GM23338 (cell line): ENCODE results near the gene SLC13A3. TPM values are rescaled to one million over a fixed set of nuclear protein-coding genes. Genes with fewer than 3 reads are reported as not detected.

Experiments used
- ATAC-seq: fragments of 200-7000 bp; cut with Tn5 transposase; 3 replicates; pipeline ENCODE4 v1.9.1; 2020
- DNase-seq: peaks from one replicate; pipeline ENCODE4 v3.0.0-alpha.2; 2015; ENCODE audit warnings: low spot score
- H2AFZ ChIP-seq: fragments of 200-600 bp; sonication (generic); 2 replicates; pipeline ENCODE4 v1.8.0; 2016; ENCODE audit warnings: antibody characterized with exemption, mild to moderate bottlenecking, moderate library complexity
- H3F3A ChIP-seq: fragments of 200-600 bp; sonication (generic); replicated peaks from 2 replicates; pipeline ENCODE4 v1.8.0; 2017; ENCODE audit warnings: antibody characterized with exemption, mixed run types, low read depth
- H3K27ac ChIP-seq: fragments of 200-600 bp; sonication (generic); 2 replicates; pipeline ENCODE4 v1.6.1; 2016; ENCODE audit warnings: low read depth
- H3K27me3 ChIP-seq: fragments of 200-600 bp; sonication (generic); 2 replicates; pipeline ENCODE4 v1.8.0; 2016; ENCODE audit warnings: mild to moderate bottlenecking, mixed run types, moderate library complexity; ENCODE audit not compliant: insufficient read depth
- H3K36me3 ChIP-seq: fragments of 200-600 bp; sonication (generic); 2 replicates; pipeline ENCODE4 v1.8.0; 2016; ENCODE audit warnings: mild to moderate bottlenecking; ENCODE audit not compliant: insufficient read depth
- H3K4me1 ChIP-seq: fragments of 200-600 bp; sonication (generic); 2 replicates; pipeline ENCODE4 v1.8.0; 2016; ENCODE audit warnings: mild to moderate bottlenecking, moderate library complexity; ENCODE audit not compliant: insufficient read depth
- H3K4me2 ChIP-seq: fragments of 200-600 bp; sonication (generic); 2 replicates; pipeline ENCODE4 v1.7.1; 2017; ENCODE audit warnings: mixed run types
- H3K4me3 ChIP-seq: fragments of 200-600 bp; sonication (generic); 2 replicates; pipeline ENCODE4 v1.6.1; 2016; ENCODE audit warnings: mixed run types
- H3K79me2 ChIP-seq: fragments of 200-600 bp; sonication (generic); replicated peaks from 2 replicates; pipeline ENCODE4 v1.8.0; 2017; ENCODE audit warnings: mild to moderate bottlenecking; ENCODE audit not compliant: insufficient read depth
- H3K9me2 ChIP-seq: fragments of 200-600 bp; sonication (generic); 2 replicates; pipeline ENCODE4 v1.8.0; 2017; ENCODE audit not compliant: insufficient read depth
- H4K20me1 ChIP-seq: fragments of 200-600 bp; sonication (generic); replicated peaks from 2 replicates; pipeline ENCODE4 v1.8.0; 2017; ENCODE audit warnings: mild to moderate bottlenecking; ENCODE audit not compliant: insufficient read depth
- H3K27ac Mint-ChIP-seq: 2 replicates; pipeline ENCODE4 v1.8.0; 2020; ENCODE audit warnings: inconsistent platforms, mild to moderate bottlenecking, moderate library complexity, mixed read lengths
- H3K27me3 Mint-ChIP-seq: 3 replicates; pipeline ENCODE4 v1.8.0; 2022; ENCODE audit warnings: low read depth, mild to moderate bottlenecking, moderate library complexity, mixed read lengths, inconsistent platforms; ENCODE audit not compliant: insufficient read depth, poor library complexity
- H3K36me3 Mint-ChIP-seq: 3 replicates; pipeline ENCODE4 v1.8.0; 2021; ENCODE audit warnings: low read depth, mild to moderate bottlenecking, inconsistent platforms, moderate library complexity, mixed read lengths
- H3K4me1 Mint-ChIP-seq: 3 replicates; pipeline ENCODE4 v1.8.0; 2020; ENCODE audit warnings: mild to moderate bottlenecking, inconsistent platforms, mixed read lengths
- H3K4me3 Mint-ChIP-seq: 3 replicates; pipeline ENCODE4 v1.8.0; 2021; ENCODE audit warnings: moderate library complexity, mild to moderate bottlenecking, inconsistent platforms, mixed read lengths
- H3K9me3 Mint-ChIP-seq: 3 replicates; pipeline ENCODE4 v1.8.0; 2020; ENCODE audit warnings: moderate library complexity, mild to moderate bottlenecking, inconsistent platforms, mixed read lengths
- CREB1 ChIP-seq: fragments of 250-450 bp; sonication (Bioruptor Pico); IDR thresholded peaks from 2 replicates; pipeline ENCODE4 v1.5.0; 2020; ENCODE audit warnings: low read depth, mild to moderate bottlenecking, moderate library complexity
- CTCF ChIP-seq, 2 experiments: fragments of 200-600 bp in 1 of 2; sonication (generic) in 1 of 2; conservative IDR thresholded peaks; 2 replicates each; pipeline versions ENCODE4 v1.5.1 to v1.6.1; 2016 to 2017; ENCODE audit warnings: antibody characterized with exemption in 2 of 2, low read depth in 2 of 2, mild to moderate bottlenecking in 2 of 2, moderate library complexity in 1 of 2
- ETS1 ChIP-seq: IDR thresholded peaks from 2 replicates; pipeline ENCODE4 v1.6.1; 2016; ENCODE audit warnings: antibody characterized with exemption
- EZH2 ChIP-seq: fragments of 200-600 bp; sonication (generic); IDR thresholded peaks from one replicate; pipeline ENCODE4 v1.8.0; 2017; ENCODE audit warnings: antibody characterized with exemption, mild to moderate bottlenecking, low read depth; ENCODE audit not compliant: unreplicated experiment
- EZH2phosphoT487 ChIP-seq: fragments of 200-600 bp; sonication (generic); IDR thresholded peaks from one replicate; pipeline ENCODE4 v1.8.1; 2018; ENCODE audit warnings: antibody characterized with exemption; ENCODE audit not compliant: unreplicated experiment
- JUNB ChIP-seq: IDR thresholded peaks from one replicate; pipeline ENCODE4 v1.6.1; 2016; ENCODE audit warnings: antibody characterized with exemption; ENCODE audit not compliant: unreplicated experiment
- NANOG ChIP-seq: IDR thresholded peaks from 2 replicates; pipeline ENCODE4 v1.6.1; 2016; ENCODE audit warnings: antibody characterized with exemption, borderline replicate concordance
- POLR2AphosphoS5 ChIP-seq: IDR thresholded peaks from 2 replicates; pipeline ENCODE4 v1.6.1; 2016; ENCODE audit warnings: antibody characterized with exemption, low read depth
- STAT1 ChIP-seq: IDR thresholded peaks from one replicate; pipeline ENCODE4 v1.6.1; 2016; ENCODE audit warnings: antibody characterized with exemption; ENCODE audit not compliant: unreplicated experiment
- ZNF114 ChIP-seq: fragments of 250-450 bp; sonication (Bioruptor Pico); IDR thresholded peaks from 2 replicates; pipeline ENCODE4 v1.5.0; 2020; ENCODE audit warnings: mild to moderate bottlenecking, moderate library complexity
- ZNF331 ChIP-seq: fragments of 250-450 bp; sonication (Bioruptor Pico); IDR thresholded peaks from 2 replicates; pipeline ENCODE4 v1.5.0; 2020; ENCODE audit warnings: low read depth, mild to moderate bottlenecking, moderate library complexity
- ZNF462 ChIP-seq: fragments of 250-450 bp; sonication (Bioruptor Pico); IDR thresholded peaks from 2 replicates; pipeline ENCODE4 v1.5.0; 2020; ENCODE audit warnings: mild to moderate bottlenecking, moderate library complexity
- polyA plus RNA-seq: library from polyadenylated mRNA; unstranded; fragments of >200 nt; fragmentation: Nextera tagmentation; extraction: Ambion mirVana; gene quantifications from 2 replicates; pipeline ENCODE4 v1.2.1, GENCODE V29; 2016
- total RNA-seq: library from RNA; depleted of rRNA; stranded (reverse); fragments of >200 nt; shearing (Covaris generic); gene quantifications from 2 replicates; pipeline ENCODE4 v1.2.3, GENCODE V29; 2014

The SLC13A3 gene
- total and polyA plus RNA-seq, 2 experiments from 2014 or later = 8.6 to 9.1 TPM

- TF ChIP-seq JUNB = no peak
- TF ChIP-seq ETS1 = no peak
- no peak for TF ChIP-seq CREB1
- TF ChIP-seq POLR2AphosphoS5 = no peak
- TF ChIP-seq STAT1 = no peak
These were observed 66.8 kb downstream of the SLC13A3 start (continued) for GRCh38 chr20:46584508-46584907.

GRCh38 chr20:46583411-46584214 lies 67.6 kb downstream of the SLC13A3 start:
- Mint-ChIP-seq H3K4me1 (peaks cover 17% of the 10 kb centered on the region), H3K27ac (no peak overlapping the region; the same call in 1 of the 2 replicates), H3K27me3 (no peaks in the 10 kb centered on the region), H3K4me3 (peak overlapping the region; percentile 35; the same call in 2 of the 3 replicates), H3K36me3 (peaks cover 16% of the 10 kb centered on the region), H3K9me3 (peaks cover 16% of the 10 kb centered on the region)
- Histone ChIP-seq H3K4me1 (peaks cover 25% of the 10 kb centered on the region), H3K36me3 (no peaks in the 10 kb centered on the region), H3K4me2 (peak overlapping the region; percentile 38), H3K9me2 (no peaks in the 10 kb centered on the region), H3K27me3 (no peaks in the 10 kb centered on the region), H3K79me2 (no peaks in the 10 kb centered on the region), H3K27ac (0 out of 2 replicates have a peak overlapping the region, but pooled peaks have one; percentile 33), H3K4me3 (no peak overlapping the region), H4K20me1 (no peaks in the 10 kb centered on the region), H2AFZ (peak overlapping the region; percentile 70), H3F3A (no peaks in the 10 kb centered on the region)
- DNase-seq (peak; percentile 73), ATAC-seq (peak; percentile 92)
- no peak for TF ChIP-seq EZH2phosphoT487
- TF ChIP-seq NANOG = no peak
- TF ChIP-seq ETS1 = no peak
- TF ChIP-seq ZNF462 (CRISPR knock-in tag) = peak; percentile 97
- TF ChIP-seq ZNF114 (CRISPR knock-in tag) = no peak
- TF ChIP-seq ZNF331 = no peak
- TF ChIP-seq EZH2 = no peak
- TF ChIP-seq CTCF (conservative IDR thresholded peaks at IDR 0.05; ENCODE audit: low read depth in 2 of 2) = no peak
- no peak for TF ChIP-seq CREB1
